Measurements from ENCODE around the gene XIRP2.

The XIRP2 gene

GRCh38 chr2:166888180-166888579 lies at the start of gene XIRP2:
Gene XIRP2 (plus strand): TSS chr2:166888480. CDS start chr2:166903483, 15,003 bp downstream.
- DNase-seq = no peak

GRCh38 chr2:166841152-166841551 lies 47.1 kb upstream of the XIRP2 start:
- no peak for DNase-seq

- no peak for DNase-seq
Measured at GRCh38 chr2:166841679-166842078, 46.6 kb upstream of the XIRP2 start.

GRCh38 chr2:166844111-166844510 lies 44.2 kb upstream of the XIRP2 start:
- no peak for DNase-seq

- DNase-seq = no peak
Measured at GRCh38 chr2:166862468-166863132, 25.7 kb upstream of the XIRP2 start.

- no peak for DNase-seq
Measured at GRCh38 chr2:166867874-166868514, 20.3 kb upstream of the XIRP2 start.

- DNase-seq = no peak
Measured at GRCh38 chr2:166870346-166870745, 17.9 kb upstream of the XIRP2 start.

GRCh38 chr2:166881177-166881576 lies 7.1 kb upstream of the XIRP2 start:
- DNase-seq = no peak

GRCh38 chr2:166882851-166883250 lies 5.4 kb upstream of the XIRP2 start:
- no peak for DNase-seq

- no peak for DNase-seq
Measured at GRCh38 chr2:166891727-166892126, 3.4 kb downstream of the XIRP2 start.

GRCh38 chr2:166892397-166892796 lies 4.1 kb downstream of the XIRP2 start:
- no peak for DNase-seq

- no peak for DNase-seq
Measured at GRCh38 chr2:166895243-166895642, 7.0 kb downstream of the XIRP2 start.

- DNase-seq = no peak
Measured at GRCh38 chr2:166897666-166898065, 9.4 kb downstream of the XIRP2 start.

GRCh38 chr2:166899676-166900075 lies 11.4 kb downstream of the XIRP2 start:
- no peak for DNase-seq

GRCh38 chr2:166900700-166901099 lies 12.4 kb downstream of the XIRP2 start:
- no peak for DNase-seq

- DNase-seq = no peak
Measured at GRCh38 chr2:166901336-166901735, 13.1 kb downstream of the XIRP2 start.

GRCh38 chr2:166916987-166917386 lies 28.7 kb downstream of the XIRP2 start:
- DNase-seq = no peak

GRCh38 chr2:166917415-166917814 lies 29.1 kb downstream of the XIRP2 start:
- DNase-seq = no peak

GRCh38 chr2:166921261-166921896 lies 33.1 kb downstream of the XIRP2 start:
- DNase-seq = no peak

GRCh38 chr2:166924967-166925366 lies 36.7 kb downstream of the XIRP2 start:
- no peak for DNase-seq

GRCh38 chr2:166926657-166927056 lies 38.4 kb downstream of the XIRP2 start:
- DNase-seq = no peak

GRCh38 chr2:166932032-166932431 lies 43.8 kb downstream of the XIRP2 start:
- no peak for DNase-seq

GRCh38 chr2:166934817-166935216 lies 46.5 kb downstream of the XIRP2 start:
- DNase-seq = no peak

- DNase-seq = no peak
Measured at GRCh38 chr2:166942377-166942776, 54.1 kb downstream of the XIRP2 start.
